H1 (cell line): ENCODE data around the gene USH1C.

Experiments used
- CTCF ChIP-seq, 3 experiments: IDR thresholded peaks; 1 replicate in 2 of 3; 2 replicates in 1 of 3; pipeline versions ENCODE4 v1.5.1 to v1.6.1; 2011; ENCODE audit warnings: low read length in 3 of 3, mild to moderate bottlenecking in 3 of 3, inconsistent platforms in 2 of 3, low read depth in 1 of 3, moderate library complexity in 1 of 3; ENCODE audit not compliant: insufficient read depth in 1 of 3; ENCODE audit errors: control extremely low read depth in 1 of 3
- FOSL1 ChIP-seq: IDR thresholded peaks from 2 replicates; pipeline ENCODE4 v1.6.1; 2011; ENCODE audit warnings: mild to moderate bottlenecking, low read depth, low read length, moderate library complexity; ENCODE audit not compliant: insufficient read depth
- JUN ChIP-seq: IDR thresholded peaks from 2 replicates; pipeline ENCODE4 v1.6.1; 2011; ENCODE audit warnings: low read depth, mild to moderate bottlenecking, improper control_type of control experiment, low read length
- KDM5A ChIP-seq: fragments of 200-600 bp; IDR thresholded peaks from 2 replicates; pipeline ENCODE4 v1.7.1; 2012; ENCODE audit warnings: mild to moderate bottlenecking, low read length, inconsistent platforms, mixed read lengths
- MAFK ChIP-seq: IDR thresholded peaks from 2 replicates; pipeline ENCODE4 v1.6.1; 2012; ENCODE audit warnings: low read depth, mild to moderate bottlenecking, improper control_type of control experiment, low read length
- POLR2A ChIP-seq, 2 experiments: IDR thresholded peaks; 1 replicate in 1 of 2; 2 replicates in 1 of 2; pipeline ENCODE4 v1.6.1; 2011; ENCODE audit warnings: low read depth in 2 of 2, low read length in 2 of 2, mild to moderate bottlenecking in 2 of 2; ENCODE audit errors: control extremely low read depth in 1 of 2
- RAD21 ChIP-seq, 2 experiments: IDR thresholded peaks in 1 of 2; conservative IDR thresholded peaks in 1 of 2; 2 replicates each; pipeline ENCODE4 v1.6.1; 2011; ENCODE audit warnings: low read depth in 2 of 2, low read length in 2 of 2, improper control_type of control experiment in 1 of 2, inconsistent platforms in 1 of 2, mild to moderate bottlenecking in 1 of 2, moderate library complexity in 1 of 2
- RNF2 ChIP-seq: fragments of 200-900, 300-1000 bp; sonication (generic); IDR thresholded peaks from 2 replicates; pipeline ENCODE4 v1.7.1; 2016; ENCODE audit warnings: borderline replicate concordance, low read depth, mild to moderate bottlenecking, antibody characterized with exemption, low read length; ENCODE audit not compliant: poor library complexity, severe bottlenecking; ENCODE audit errors: missing control alignments
- SIX5 ChIP-seq: IDR thresholded peaks from 2 replicates; pipeline ENCODE4 v1.6.1; 2011; ENCODE audit warnings: mild to moderate bottlenecking, low read depth, low read length
- TF ChIP-seq, protein P1 (sequence below): IDR thresholded peaks from 2 replicates; pipeline ENCODE4 v1.6.1; 2011; ENCODE audit warnings: low read length, improper control_type of control experiment

DNA sequence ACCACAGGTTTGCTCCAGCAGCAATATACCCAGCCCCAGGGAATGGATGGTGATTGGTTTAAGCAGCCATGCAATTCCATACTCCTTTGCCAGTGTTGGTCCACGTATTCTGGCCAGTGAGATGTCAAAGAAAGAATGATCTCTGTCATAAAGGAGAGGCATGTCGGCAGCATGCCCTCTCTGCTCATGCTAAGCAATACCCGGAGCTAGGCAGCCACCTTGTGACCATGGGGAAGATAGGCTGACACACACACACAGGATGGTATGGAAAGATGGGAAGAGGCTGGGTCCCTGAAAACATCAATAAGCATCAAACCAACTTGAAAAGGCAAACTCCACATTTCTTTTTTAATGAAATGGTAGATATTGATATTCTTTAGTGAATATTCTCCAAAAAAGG is 72.7 kb downstream of the USH1C start:
- TF ChIP-seq CTCF (IDR thresholded peaks at IDR 0.05; ENCODE audit: control extremely low read depth in 1 of 3, insufficient read depth in 1 of 3, low read depth in 1 of 3, low read length in 3 of 3), result peak in 1 of 3 experiments; percentile 13; a peak in 1 of 4 replicates
- no peak for TF ChIP-seq SIX5
- TF ChIP-seq KDM5A, result no peak
- no peak for TF ChIP-seq RNF2
- TF ChIP-seq RAD21 (IDR thresholded peaks at IDR 0.05 in 1 of 2, conservative IDR thresholded peaks at IDR 0.05 in 1 of 2; ENCODE audit: low read depth in 2 of 2, low read length in 2 of 2), result peak; percentile 18 to 31; a peak in 2 of 4 replicates
- TF ChIP-seq FOSL1, result no peak
- TF ChIP-seq, protein P1, sequence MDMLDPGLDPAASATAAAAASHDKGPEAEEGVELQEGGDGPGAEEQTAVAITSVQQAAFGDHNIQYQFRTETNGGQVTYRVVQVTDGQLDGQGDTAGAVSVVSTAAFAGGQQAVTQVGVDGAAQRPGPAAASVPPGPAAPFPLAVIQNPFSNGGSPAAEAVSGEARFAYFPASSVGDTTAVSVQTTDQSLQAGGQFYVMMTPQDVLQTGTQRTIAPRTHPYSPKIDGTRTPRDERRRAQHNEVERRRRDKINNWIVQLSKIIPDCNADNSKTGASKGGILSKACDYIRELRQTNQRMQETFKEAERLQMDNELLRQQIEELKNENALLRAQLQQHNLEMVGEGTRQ, result no peak
- TF ChIP-seq JUN, result no peak
- TF ChIP-seq POLR2A (IDR thresholded peaks at IDR 0.05; ENCODE audit: control extremely low read depth in 1 of 2, low read depth in 2 of 2, low read length in 2 of 2), result no peak
- no peak for TF ChIP-seq MAFK
